ENCODE results near the gene FGD4. TPM values are rescaled to one million over a fixed set of nuclear protein-coding genes. Genes with fewer than 3 reads are reported as not detected.
A peak's percentile ranks its signal among the peaks of the same experiment; 100 is the strongest.

Gene FGD4
- total RNA-seq, 1 donor from 2014 or later = 17.2 TPM

DNA sequence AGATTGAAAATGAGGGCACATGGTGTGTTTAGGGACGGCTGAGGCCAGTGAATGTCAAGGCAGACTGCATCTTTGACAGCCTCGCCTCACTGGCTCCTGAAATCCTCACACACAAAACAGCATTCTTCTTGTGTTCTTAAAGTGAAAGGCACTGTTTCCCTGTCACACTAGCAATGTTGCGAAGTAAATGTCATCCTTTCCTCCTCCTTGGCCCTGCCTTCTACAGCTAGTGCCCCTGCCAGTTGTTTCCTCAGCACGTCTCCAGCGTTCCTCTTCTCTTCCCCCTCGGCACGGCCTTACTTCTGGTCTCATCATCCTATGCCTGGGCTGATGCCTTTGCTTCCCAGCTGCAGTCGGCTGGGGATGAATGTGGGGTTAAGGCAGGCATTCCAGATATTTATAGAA, 150.3 kb downstream of the FGD4 start:
- TF ChIP-seq, protein P1, sequence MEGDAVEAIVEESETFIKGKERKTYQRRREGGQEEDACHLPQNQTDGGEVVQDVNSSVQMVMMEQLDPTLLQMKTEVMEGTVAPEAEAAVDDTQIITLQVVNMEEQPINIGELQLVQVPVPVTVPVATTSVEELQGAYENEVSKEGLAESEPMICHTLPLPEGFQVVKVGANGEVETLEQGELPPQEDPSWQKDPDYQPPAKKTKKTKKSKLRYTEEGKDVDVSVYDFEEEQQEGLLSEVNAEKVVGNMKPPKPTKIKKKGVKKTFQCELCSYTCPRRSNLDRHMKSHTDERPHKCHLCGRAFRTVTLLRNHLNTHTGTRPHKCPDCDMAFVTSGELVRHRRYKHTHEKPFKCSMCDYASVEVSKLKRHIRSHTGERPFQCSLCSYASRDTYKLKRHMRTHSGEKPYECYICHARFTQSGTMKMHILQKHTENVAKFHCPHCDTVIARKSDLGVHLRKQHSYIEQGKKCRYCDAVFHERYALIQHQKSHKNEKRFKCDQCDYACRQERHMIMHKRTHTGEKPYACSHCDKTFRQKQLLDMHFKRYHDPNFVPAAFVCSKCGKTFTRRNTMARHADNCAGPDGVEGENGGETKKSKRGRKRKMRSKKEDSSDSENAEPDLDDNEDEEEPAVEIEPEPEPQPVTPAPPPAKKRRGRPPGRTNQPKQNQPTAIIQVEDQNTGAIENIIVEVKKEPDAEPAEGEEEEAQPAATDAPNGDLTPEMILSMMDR (IDR thresholded peaks at IDR 0.05; ENCODE audit: unreplicated experiment) = no peak
- peak overlapping the region; percentile 43 for H3K4me3 Mint-ChIP-seq (ENCODE audit: unreplicated experiment)

GRCh38 chr12:32551058-32551457, 151.7 kb downstream of the FGD4 start:
- Mint-ChIP-seq H3K4me1 (ENCODE audit: unreplicated experiment) (peaks cover 28% of the 10 kb centered on the region), H3K27ac (ENCODE audit: unreplicated experiment) (no peak overlapping the region), H3K4me3 (ENCODE audit: unreplicated experiment) (no peak overlapping the region), H3K27me3 (ENCODE audit: unreplicated experiment) (peaks cover 1% of the 10 kb centered on the region), H3K9me3 (ENCODE audit: unreplicated experiment) (no peaks in the 10 kb centered on the region), H3K36me3 (ENCODE audit: low read depth, unreplicated experiment) (no peaks in the 10 kb centered on the region)
- no peak for DNase-seq (ENCODE audit: low spot score)
- TF ChIP-seq, protein P1 (IDR thresholded peaks at IDR 0.05; ENCODE audit: unreplicated experiment) = no peak

More for the DNA sequence above, 150.3 kb downstream of the FGD4 start:
- Mint-ChIP-seq H3K27ac (ENCODE audit: unreplicated experiment) (peak overlapping the region; percentile 11), H3K9me3 (ENCODE audit: unreplicated experiment) (no peaks in the 10 kb centered on the region), H3K4me1 (ENCODE audit: unreplicated experiment) (peaks cover 23% of the 10 kb centered on the region), H3K36me3 (ENCODE audit: low read depth, unreplicated experiment) (no peaks in the 10 kb centered on the region), H3K27me3 (ENCODE audit: unreplicated experiment) (peaks cover 1% of the 10 kb centered on the region)
- no peak for DNase-seq (ENCODE audit: low spot score)

DNA sequence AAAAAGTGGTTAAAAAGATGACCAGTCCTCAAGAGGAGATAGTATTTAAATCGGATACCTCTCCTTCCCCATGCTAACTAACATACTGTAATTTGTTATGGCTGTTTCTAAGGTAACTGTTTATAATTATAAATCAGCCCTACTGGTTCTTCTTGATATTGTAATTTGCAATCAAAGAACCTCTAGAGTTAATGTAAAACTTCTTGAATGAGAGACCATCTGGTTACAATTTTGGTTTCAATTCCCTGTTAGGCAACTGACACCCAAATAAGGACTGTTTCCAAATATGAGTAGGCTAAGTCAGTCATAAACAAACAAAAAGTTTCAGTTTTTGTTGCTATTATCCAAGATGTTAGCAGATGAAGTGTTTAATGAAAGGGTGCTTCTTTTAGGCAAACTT, 159.5 kb downstream of the FGD4 start:
- peaks cover 2% of the 10 kb centered on the region for H3K27me3 Mint-ChIP-seq (ENCODE audit: unreplicated experiment)
- no peak overlapping the region for H3K4me3 Mint-ChIP-seq (ENCODE audit: unreplicated experiment)
- peaks cover 4% of the 10 kb centered on the region for H3K9me3 Mint-ChIP-seq (ENCODE audit: unreplicated experiment)
- H3K27ac Mint-ChIP-seq (ENCODE audit: unreplicated experiment) = no peak overlapping the region
- TF ChIP-seq, protein P1 (IDR thresholded peaks at IDR 0.05; ENCODE audit: unreplicated experiment) = no peak
- no peak for DNase-seq (ENCODE audit: low spot score)
- H3K36me3 Mint-ChIP-seq (ENCODE audit: low read depth, unreplicated experiment) = peaks cover 10% of the 10 kb centered on the region
- peaks cover 12% of the 10 kb centered on the region for H3K4me1 Mint-ChIP-seq (ENCODE audit: unreplicated experiment)

- H3K4me3 Mint-ChIP-seq (ENCODE audit: unreplicated experiment) = no peak overlapping the region
- peaks cover 4% of the 10 kb centered on the region for H3K9me3 Mint-ChIP-seq (ENCODE audit: unreplicated experiment)
- TF ChIP-seq, protein P1 (IDR thresholded peaks at IDR 0.05; ENCODE audit: unreplicated experiment) = no peak
- no peak for DNase-seq (ENCODE audit: low spot score)
- H3K27ac Mint-ChIP-seq (ENCODE audit: unreplicated experiment) = no peak overlapping the region
- peaks cover 15% of the 10 kb centered on the region for H3K36me3 Mint-ChIP-seq (ENCODE audit: low read depth, unreplicated experiment)
- peaks cover 12% of the 10 kb centered on the region for H3K4me1 Mint-ChIP-seq (ENCODE audit: unreplicated experiment)
- peaks cover 2% of the 10 kb centered on the region for H3K27me3 Mint-ChIP-seq (ENCODE audit: unreplicated experiment)
Observed at GRCh38 chr12:32559434-32559833, 160.1 kb downstream of the FGD4 start.

DNA sequence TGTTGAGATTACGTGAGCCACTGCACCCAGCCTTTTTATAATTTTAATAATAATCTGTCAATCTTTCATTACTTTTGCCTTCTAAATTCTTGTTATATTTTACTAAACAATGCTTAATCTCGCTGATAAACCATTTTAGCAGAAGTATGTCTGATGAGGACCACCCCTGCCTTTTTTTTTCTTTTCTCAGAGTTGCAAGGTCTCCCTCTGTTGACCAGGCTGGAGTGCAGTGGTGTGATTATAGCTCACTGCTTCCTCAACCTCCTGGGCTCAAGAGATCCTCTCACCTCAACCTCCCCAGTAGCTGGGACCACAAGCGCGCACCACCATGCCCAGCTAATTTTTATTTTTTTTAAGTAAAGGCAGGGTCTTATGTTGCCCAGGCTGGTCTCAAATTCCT, 161.2 kb downstream of the FGD4 start:
- Mint-ChIP-seq H3K9me3 (ENCODE audit: unreplicated experiment) (peaks cover 4% of the 10 kb centered on the region), H3K4me1 (ENCODE audit: unreplicated experiment) (peaks cover 10% of the 10 kb centered on the region), H3K4me3 (ENCODE audit: unreplicated experiment) (no peak overlapping the region), H3K36me3 (ENCODE audit: low read depth, unreplicated experiment) (peaks cover 18% of the 10 kb centered on the region), H3K27ac (ENCODE audit: unreplicated experiment) (no peak overlapping the region), H3K27me3 (ENCODE audit: unreplicated experiment) (peaks cover 2% of the 10 kb centered on the region)
- TF ChIP-seq, protein P1 (IDR thresholded peaks at IDR 0.05; ENCODE audit: unreplicated experiment) = no peak
- no peak for DNase-seq (ENCODE audit: low spot score)
